Testis (tissue), 3 donors: ENCODE data around the gene SPSB4. TPM values are rescaled to one million over a fixed set of nuclear protein-coding genes. Genes with fewer than 3 reads are reported as not detected.

Experiments
- DNase-seq: peaks from one replicate; pipeline ENCODE4 v3.0.0-alpha.2; 2019
- H3K27ac ChIP-seq, 2 donors: fragments of 200-600 bp; sonication (generic); one replicate each; pipeline ENCODE4 v1.5.1; 2019
- H3K27me3 ChIP-seq: fragments of 200-600 bp; sonication (generic); one replicate; pipeline ENCODE4 v1.5.1; 2019
- H3K36me3 ChIP-seq: fragments of 200-600 bp; sonication (generic); one replicate; pipeline ENCODE4 v1.5.1; 2017; ENCODE audit warnings: low read depth; ENCODE audit errors: missing control alignments
- H3K4me1 ChIP-seq: fragments of 200-600 bp; sonication (generic); one replicate; pipeline ENCODE4 v1.5.1; 2019
- H3K4me3 ChIP-seq, 2 donors: fragments of 200-600 bp; sonication (generic); one replicate each; pipeline ENCODE4 v1.5.1; 2017 to 2019
- H3K9me3 ChIP-seq: fragments of 200-600 bp; sonication (generic); one replicate; pipeline ENCODE4 v1.5.1; 2017
- CTCF ChIP-seq, 3 experiments: fragments of 450-650 bp in 2 of 3; fragments of 200-600 bp in 1 of 3; sonication (generic) in 1 of 3; IDR thresholded peaks; one replicate each; pipeline ENCODE4 v1.5.1; 2016 to 2019; ENCODE audit warnings: antibody characterized with exemption in 3 of 3, mild to moderate bottlenecking in 2 of 3, moderate library complexity in 1 of 3
- POLR2A ChIP-seq: fragments of 450-650 bp; IDR thresholded peaks from one replicate; pipeline ENCODE4 v1.6.1; 2017; ENCODE audit warnings: antibody characterized with exemption, mild to moderate bottlenecking, moderate library complexity
- WGBS, 2 donors: methylation state at CpG; one replicate each; pipeline ENCODE4 v1.1.5; 2018; 5-methylcytosine and 5-hydroxymethylcytosine counted together
- intact Hi-C: fragments of 100-400 bp; cut with DNase I; formaldehyde crosslinking; loops from one replicate; pipeline ENCODE4 v1.15.1; 2023; ENCODE audit warnings: low total_unique reads
- polyA plus RNA-seq: library from polyadenylated mRNA; stranded (reverse); fragments of 350-450 nt; fragmentation: Illumina TruSeq; extraction: RNeasy Lipid Tissue Mini Kit (QIAGEN cat#74804); gene quantifications from one replicate; pipeline ENCODE4 v1.2.3, GENCODE V29; 2014; ENCODE audit warnings: low read depth, low replicate concordance; ENCODE audit not compliant: insufficient read depth
- total RNA-seq, 2 donors: library from RNA; depleted of rRNA; stranded (reverse); fragments of >200 nt; gene quantifications; one replicate each; pipeline ENCODE4 v1.2.3, GENCODE V29; 2016

The SPSB4 gene
- total and polyA plus RNA-seq, 3 donors from 2014 or later = 7.4 to 34.5 (median 10.8) TPM

- Histone ChIP-seq H3K27me3 (no peaks in the 10 kb centered on the region), H3K27ac (no peak overlapping the region), H3K4me3 (no peak overlapping the region), H3K36me3 (no peaks in the 10 kb centered on the region), H3K4me1 (no peaks in the 10 kb centered on the region), H3K9me3 (no peaks in the 10 kb centered on the region)
- TF ChIP-seq POLR2A (no peak), CTCF (IDR thresholded peaks at IDR 0.05) (no peak)
- DNase-seq = no peak
- 55 to 86% methylated on average over 5 to 6 of the region's 6 CpGs for WGBS, 2 donors
- intact Hi-C loops = no loop called here
Observed at GRCh38 chr3:141087778-141088130, 36.6 kb downstream of the SPSB4 start.

GRCh38 chr3:141089339-141090152 lies 38.4 kb downstream of the SPSB4 start:
- 71 to 72% methylated on average over 3 of the region's 3 CpGs for WGBS, 2 donors
- no peaks in the 10 kb centered on the region for H3K9me3 ChIP-seq
- H3K27me3 ChIP-seq = no peaks in the 10 kb centered on the region
- H3K36me3 ChIP-seq = no peaks in the 10 kb centered on the region
- DNase-seq = no peak
- intact Hi-C loops = no loop called here
- no peak overlapping the region for H3K27ac ChIP-seq
- no peak overlapping the region for H3K4me3 ChIP-seq
- TF ChIP-seq POLR2A = no peak
- no peak for TF ChIP-seq CTCF (IDR thresholded peaks at IDR 0.05)
- no peaks in the 10 kb centered on the region for H3K4me1 ChIP-seq

- intact Hi-C loops = no loop called here
- no peaks in the 10 kb centered on the region for H3K9me3 ChIP-seq
- no peaks in the 10 kb centered on the region for H3K36me3 ChIP-seq
- no peaks in the 10 kb centered on the region for H3K27me3 ChIP-seq
- H3K4me1 ChIP-seq = peaks cover 4% of the 10 kb centered on the region
- no peak overlapping the region for H3K27ac ChIP-seq
- TF ChIP-seq CTCF (IDR thresholded peaks at IDR 0.05) = no peak
- no peak for TF ChIP-seq POLR2A
- no peak overlapping the region for H3K4me3 ChIP-seq
- 82 to 83% methylated on average over 4 of the region's 4 CpGs for WGBS, 2 donors
- DNase-seq = no peak
Observed at GRCh38 chr3:141091426-141091825, 40.3 kb downstream of the SPSB4 start.

GRCh38 chr3:141092663-141093062 lies 41.5 kb downstream of the SPSB4 start:
- no peaks in the 10 kb centered on the region for H3K9me3 ChIP-seq
- no peak for DNase-seq
- no peak overlapping the region for H3K4me3 ChIP-seq
- no peaks in the 10 kb centered on the region for H3K27me3 ChIP-seq
- no peaks in the 10 kb centered on the region for H3K36me3 ChIP-seq
- H3K4me1 ChIP-seq = peaks cover 4% of the 10 kb centered on the region
- TF ChIP-seq POLR2A (no peak), CTCF (IDR thresholded peaks at IDR 0.05) (no peak)
- WGBS, 2 donors = 75 to 94% methylated on average over 5 to 6 of the region's 6 CpGs
- intact Hi-C loops = no loop called here
- H3K27ac ChIP-seq = no peak overlapping the region

GRCh38 chr3:141093397-141093796 lies 42.2 kb downstream of the SPSB4 start:
- Histone ChIP-seq H3K9me3 (no peaks in the 10 kb centered on the region), H3K27me3 (no peaks in the 10 kb centered on the region), H3K4me1 (peaks cover 4% of the 10 kb centered on the region), H3K4me3 (no peak overlapping the region), H3K36me3 (no peaks in the 10 kb centered on the region), H3K27ac (no peak overlapping the region)
- WGBS, 2 donors = 58 to 75% methylated on average over 2 to 5 of the region's 5 CpGs
- intact Hi-C loops = no loop called here
- DNase-seq = no peak
- TF ChIP-seq CTCF (IDR thresholded peaks at IDR 0.05) = no peak
- TF ChIP-seq POLR2A = no peak
